HepG2 (cell line): ENCODE measurements around the gene SPTAN1. TPM values are rescaled to one million over a fixed set of nuclear protein-coding genes. Genes with fewer than 3 reads are reported as not detected.
A peak's percentile ranks its signal among the peaks of the same experiment; 100 is the strongest.

Source experiments
- ELF3 ChIP-seq: IDR thresholded peaks from 2 replicates; pipeline ENCODE4 v1.6.1; 2016; ENCODE audit warnings: missing genetic modification reagents, missing compliant biosample characterization
- EP300 ChIP-seq, 3 experiments: sonication (generic) in 1 of 3; formaldehyde crosslinking in 1 of 3; IDR thresholded peaks; 2 replicates each; pipeline versions ENCODE4 v1.5.1 to v1.6.1; 2011 to 2020; ENCODE audit warnings: low read depth in 2 of 3, low read length in 2 of 3, borderline replicate concordance in 1 of 3, improper control_type of control experiment in 1 of 3, mild to moderate bottlenecking in 1 of 3, missing genetic modification reagents in 1 of 3, moderate library complexity in 1 of 3
- GPN1 ChIP-seq: sonication (generic); formaldehyde crosslinking; IDR thresholded peaks from 2 replicates; pipeline ENCODE4 v1.5.1; 2020; ENCODE audit warnings: missing genetic modification reagents, borderline replicate concordance
- MAFK ChIP-seq, 2 experiments: IDR thresholded peaks in 1 of 2; conservative IDR thresholded peaks in 1 of 2; 2 replicates each; pipeline ENCODE4 v1.6.1; 2011; ENCODE audit warnings: improper control_type of control experiment in 2 of 2, low read length in 2 of 2
- MIER2 ChIP-seq: IDR thresholded peaks from 2 replicates; pipeline ENCODE4 v1.6.1; 2016; ENCODE audit warnings: missing biosample characterization, missing genetic modification reagents
- MZF1 ChIP-seq: sonication (generic); formaldehyde crosslinking; IDR thresholded peaks from 2 replicates; pipeline ENCODE4 v1.8.1; 2023; ENCODE audit warnings: mild to moderate bottlenecking, missing genetic modification reagents, borderline replicate concordance
- YY1 ChIP-seq: IDR thresholded peaks from 2 replicates; pipeline ENCODE4 v1.6.1; 2011; ENCODE audit warnings: low read length, low read depth, moderate library complexity, mild to moderate bottlenecking; ENCODE audit not compliant: insufficient read depth, insufficient replicate concordance
- ZNF292 ChIP-seq: sonication (generic); formaldehyde crosslinking; IDR thresholded peaks from 2 replicates; pipeline ENCODE4 v1.8.1; 2022; ENCODE audit warnings: mild to moderate bottlenecking, low read depth, missing genetic modification reagents, borderline replicate concordance
- ZNF569 ChIP-seq: sonication (generic); formaldehyde crosslinking; IDR thresholded peaks from 2 replicates; pipeline ENCODE4 v1.5.0; 2020; ENCODE audit warnings: mild to moderate bottlenecking, missing genetic modification reagents, moderate library complexity, borderline replicate concordance
- ZNF737 ChIP-seq: sonication (generic); formaldehyde crosslinking; IDR thresholded peaks from 2 replicates; pipeline ENCODE4 v1.5.0; 2020; ENCODE audit warnings: missing genetic modification reagents, mild to moderate bottlenecking, borderline replicate concordance
- polyA plus RNA-seq, 8 experiments: library from polyadenylated mRNA; depleted of rRNA in 3 of 8; stranded (reverse) in 7 of 8; unstranded in 1 of 8; fragments of >200 nt; fragmentation: Illumina TruSeq in 4 of 8; extraction: Trizol in 4 of 8; gene quantifications; 2 replicates each; pipeline versions ENCODE4 v1.2.1 to v1.2.3, GENCODE V29; 2011 to 2016; ENCODE audit warnings: low read depth in 4 of 8, missing spikeins in 1 of 8, mixed read lengths in 1 of 8; ENCODE audit not compliant: insufficient read depth in 1 of 8
- total RNA-seq, 5 experiments: library from RNA; depleted of rRNA; stranded (reverse); fragments of >200 nt; fragmentation: Illumina TruSeq; extraction: Trizol; gene quantifications; 2 replicates each; pipeline ENCODE4 v1.2.3, GENCODE V29; 2016; ENCODE audit warnings: low read depth in 1 of 5
- TF ChIP-seq, protein P1 (sequence below): sonication (generic); formaldehyde crosslinking; IDR thresholded peaks from 2 replicates; pipeline ENCODE4 v1.4.0; 2020; ENCODE audit warnings: missing genetic modification reagents, borderline replicate concordance
- TF ChIP-seq, protein P2 (sequence below): sonication (generic); formaldehyde crosslinking; IDR thresholded peaks from 2 replicates; pipeline ENCODE4 v1.4.0; 2020; ENCODE audit warnings: missing genetic modification reagents
- TF ChIP-seq, protein P3 (sequence below): IDR thresholded peaks from 2 replicates; pipeline ENCODE4 v1.6.1; 2012; ENCODE audit warnings: inconsistent platforms
- TF ChIP-seq, protein P4 (sequence below): sonication (generic); formaldehyde crosslinking; IDR thresholded peaks from 2 replicates; pipeline ENCODE4 v1.8.1; 2023; ENCODE audit warnings: mild to moderate bottlenecking, moderate library complexity, missing genetic modification reagents
- TF ChIP-seq, protein P5 (sequence below): sonication (generic); formaldehyde crosslinking; IDR thresholded peaks from 2 replicates; pipeline ENCODE4 v1.5.1; 2020; ENCODE audit warnings: missing genetic modification reagents, mild to moderate bottlenecking, borderline replicate concordance

SPTAN1 gene
- total and polyA plus RNA-seq, 2 of the 13 experiments (the other 11 are each of a cell fraction or from before 2014, with no cell fraction given) = 106 to 111 TPM

DNA sequence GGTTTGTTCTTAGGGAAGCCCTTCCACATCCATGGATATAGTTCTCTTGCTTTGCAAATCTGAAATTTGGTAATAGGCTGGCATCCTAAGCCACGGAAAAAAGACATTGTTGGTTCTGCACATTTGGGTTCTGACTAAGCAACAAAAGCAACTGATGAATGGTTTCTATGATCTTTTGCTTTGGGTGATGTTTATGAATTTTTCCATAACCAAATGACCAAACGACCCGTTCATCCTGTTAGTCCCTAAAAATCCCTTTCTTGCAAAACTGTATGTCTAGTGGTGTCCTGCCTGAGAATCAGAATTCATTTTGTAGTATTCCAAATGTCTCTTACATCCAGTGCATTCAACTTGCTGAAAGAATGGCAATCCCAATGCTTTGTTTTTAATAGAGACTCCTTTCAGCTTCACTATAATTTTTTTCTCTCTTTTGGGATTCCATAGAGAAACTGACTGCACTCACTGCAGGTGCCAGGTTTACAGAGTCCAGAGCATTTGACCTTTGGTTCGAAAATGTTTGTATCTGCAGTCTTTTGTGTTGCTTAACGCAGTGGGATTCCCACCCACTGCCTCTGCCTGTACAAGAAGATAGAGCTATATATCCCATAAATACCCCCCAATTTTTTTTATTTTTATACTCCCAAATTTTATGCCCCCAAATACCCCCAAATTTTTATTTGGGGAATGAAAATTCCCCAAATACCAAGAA, 4.7 kb downstream of the SPTAN1 start (continued):
- TF ChIP-seq MZF1 (CRISPR knock-in tag) (no peak), MAFK (conservative IDR thresholded peaks at IDR 0.05 in 1 of 2, IDR thresholded peaks at IDR 0.05 in 1 of 2; ENCODE audit: low read length in 2 of 2) (no peak), YY1 (no peak), MIER2 (CRISPR knock-in tag) (no peak), ZNF569 (CRISPR knock-in tag) (no peak), ELF3 (CRISPR knock-in tag) (no peak), ZNF292 (CRISPR knock-in tag) (no peak), EP300 (IDR thresholded peaks at IDR 0.05; ENCODE audit: low read depth in 2 of 2, low read length in 2 of 2) (peak; percentile 40 to 59; a peak in 1 of 4 replicates), EP300 (CRISPR knock-in tag; IDR thresholded peaks at IDR 0.05; ENCODE audit: borderline replicate concordance) (no peak), GPN1 (CRISPR knock-in tag) (no peak), ZNF737 (CRISPR knock-in tag) (no peak)
- TF ChIP-seq, protein P1, sequence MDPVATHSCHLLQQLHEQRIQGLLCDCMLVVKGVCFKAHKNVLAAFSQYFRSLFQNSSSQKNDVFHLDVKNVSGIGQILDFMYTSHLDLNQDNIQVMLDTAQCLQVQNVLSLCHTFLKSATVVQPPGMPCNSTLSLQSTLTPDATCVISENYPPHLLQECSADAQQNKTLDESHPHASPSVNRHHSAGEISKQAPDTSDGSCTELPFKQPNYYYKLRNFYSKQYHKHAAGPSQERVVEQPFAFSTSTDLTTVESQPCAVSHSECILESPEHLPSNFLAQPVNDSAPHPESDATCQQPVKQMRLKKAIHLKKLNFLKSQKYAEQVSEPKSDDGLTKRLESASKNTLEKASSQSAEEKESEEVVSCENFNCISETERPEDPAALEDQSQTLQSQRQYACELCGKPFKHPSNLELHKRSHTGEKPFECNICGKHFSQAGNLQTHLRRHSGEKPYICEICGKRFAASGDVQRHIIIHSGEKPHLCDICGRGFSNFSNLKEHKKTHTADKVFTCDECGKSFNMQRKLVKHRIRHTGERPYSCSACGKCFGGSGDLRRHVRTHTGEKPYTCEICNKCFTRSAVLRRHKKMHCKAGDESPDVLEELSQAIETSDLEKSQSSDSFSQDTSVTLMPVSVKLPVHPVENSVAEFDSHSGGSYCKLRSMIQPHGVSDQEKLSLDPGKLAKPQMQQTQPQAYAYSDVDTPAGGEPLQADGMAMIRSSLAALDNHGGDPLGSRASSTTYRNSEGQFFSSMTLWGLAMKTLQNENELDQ (CRISPR knock-in tag) = no peak
- TF ChIP-seq, protein P2, sequence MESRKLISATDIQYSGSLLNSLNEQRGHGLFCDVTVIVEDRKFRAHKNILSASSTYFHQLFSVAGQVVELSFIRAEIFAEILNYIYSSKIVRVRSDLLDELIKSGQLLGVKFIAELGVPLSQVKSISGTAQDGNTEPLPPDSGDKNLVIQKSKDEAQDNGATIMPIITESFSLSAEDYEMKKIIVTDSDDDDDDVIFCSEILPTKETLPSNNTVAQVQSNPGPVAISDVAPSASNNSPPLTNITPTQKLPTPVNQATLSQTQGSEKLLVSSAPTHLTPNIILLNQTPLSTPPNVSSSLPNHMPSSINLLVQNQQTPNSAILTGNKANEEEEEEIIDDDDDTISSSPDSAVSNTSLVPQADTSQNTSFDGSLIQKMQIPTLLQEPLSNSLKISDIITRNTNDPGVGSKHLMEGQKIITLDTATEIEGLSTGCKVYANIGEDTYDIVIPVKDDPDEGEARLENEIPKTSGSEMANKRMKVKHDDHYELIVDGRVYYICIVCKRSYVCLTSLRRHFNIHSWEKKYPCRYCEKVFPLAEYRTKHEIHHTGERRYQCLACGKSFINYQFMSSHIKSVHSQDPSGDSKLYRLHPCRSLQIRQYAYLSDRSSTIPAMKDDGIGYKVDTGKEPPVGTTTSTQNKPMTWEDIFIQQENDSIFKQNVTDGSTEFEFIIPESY (CRISPR knock-in tag) = no peak
- TF ChIP-seq, protein P3, sequence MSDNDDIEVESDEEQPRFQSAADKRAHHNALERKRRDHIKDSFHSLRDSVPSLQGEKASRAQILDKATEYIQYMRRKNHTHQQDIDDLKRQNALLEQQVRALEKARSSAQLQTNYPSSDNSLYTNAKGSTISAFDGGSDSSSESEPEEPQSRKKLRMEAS = no peak
- TF ChIP-seq, protein P4, sequence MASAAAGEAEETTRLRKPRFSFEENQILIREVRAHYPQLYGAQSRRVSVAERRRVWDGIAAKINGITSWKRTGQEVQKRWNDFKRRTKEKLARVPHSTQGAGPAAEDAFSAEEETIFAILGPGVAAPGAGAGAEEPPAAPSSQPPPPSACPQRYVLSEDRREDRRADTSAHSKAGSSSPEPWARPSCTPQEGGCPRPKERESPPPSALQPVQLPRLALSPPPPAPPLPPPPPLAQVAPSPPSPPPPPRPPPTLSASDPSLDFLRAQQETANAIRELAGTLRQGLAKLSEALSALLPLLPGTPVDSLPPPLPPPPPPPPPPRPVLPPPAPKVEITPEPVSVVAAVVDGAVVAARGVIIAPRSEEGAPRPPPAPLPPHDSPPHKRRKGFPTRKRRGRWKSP (CRISPR knock-in tag) = no peak
- TF ChIP-seq, protein P5, sequence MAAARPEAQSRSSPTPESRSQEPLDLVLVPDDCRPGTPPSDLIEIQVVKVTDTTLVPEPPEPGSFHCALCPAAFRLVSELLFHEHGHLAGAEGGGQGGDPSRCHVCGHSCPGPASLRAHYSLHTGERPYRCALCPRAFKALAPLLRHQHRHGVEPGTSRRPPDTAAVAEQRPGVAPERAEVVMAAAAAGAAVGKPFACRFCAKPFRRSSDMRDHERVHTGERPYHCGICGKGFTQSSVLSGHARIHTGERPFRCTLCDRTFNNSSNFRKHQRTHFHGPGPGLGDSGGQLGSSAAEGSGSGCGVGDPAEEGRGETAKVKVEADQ (CRISPR knock-in tag) = no peak
